Loucy (cell line): Measurements from ENCODE around the gene PLEKHG5.

ENCODE experiments used
- H2AFZ ChIP-seq: fragments of 200-600 bp; sonication (generic); 2 replicates; pipeline ENCODE4 v1.6.0; 2016; ENCODE audit warnings: antibody characterized with exemption, mild to moderate bottlenecking, low read length, moderate library complexity
- H3F3A ChIP-seq: fragments of 200-600 bp; 2 replicates; pipeline ENCODE4 v1.6.0; 2016; ENCODE audit warnings: antibody characterized with exemption, low read depth, mild to moderate bottlenecking
- H3K27me3 ChIP-seq: fragments of 200-600 bp; sonication (generic); 2 replicates; pipeline ENCODE4 v1.6.1; 2014; ENCODE audit warnings: low read length, mild to moderate bottlenecking; ENCODE audit not compliant: insufficient read depth, poor library complexity, severe bottlenecking
- H3K36me3 ChIP-seq: fragments of 200-600 bp; sonication (generic); 2 replicates; pipeline ENCODE4 v1.6.1; 2016; ENCODE audit warnings: low read length; ENCODE audit not compliant: insufficient read depth
- H3K4me1 ChIP-seq: fragments of 200-600 bp; sonication (generic); 2 replicates; pipeline ENCODE4 v1.5.1; 2014; ENCODE audit warnings: low read length, mild to moderate bottlenecking; ENCODE audit not compliant: insufficient read depth, poor library complexity, severe bottlenecking
- H3K4me2 ChIP-seq: fragments of 200-600 bp; sonication (generic); 2 replicates; pipeline ENCODE4 v1.6.0; 2014; ENCODE audit warnings: antibody characterized with exemption, low read length, low read depth, mild to moderate bottlenecking; ENCODE audit not compliant: poor library complexity, severe bottlenecking
- H3K4me3 ChIP-seq: fragments of 200-600 bp; sonication (generic); 2 replicates; pipeline ENCODE4 v1.5.1; 2014; ENCODE audit warnings: low read length, mild to moderate bottlenecking, mixed read lengths; ENCODE audit not compliant: poor library complexity, severe bottlenecking
- H3K79me2 ChIP-seq: fragments of 200-600 bp; sonication (generic); 2 replicates; pipeline ENCODE4 v1.6.1; 2014; ENCODE audit warnings: low read length; ENCODE audit not compliant: insufficient read depth
- H3K9ac ChIP-seq: fragments of 200-600 bp; sonication (generic); 2 replicates; pipeline ENCODE4 v1.6.0; 2014; ENCODE audit warnings: mild to moderate bottlenecking, low read depth, low read length, moderate library complexity; ENCODE audit not compliant: poor library complexity, severe bottlenecking
- H3K9me2 ChIP-seq: fragments of 200-600 bp; sonication (generic); replicated peaks from 2 replicates; pipeline ENCODE4 v1.6.1; 2016; ENCODE audit warnings: low read depth, low read length, mixed read lengths
- H3K9me3 ChIP-seq: fragments of 200-600 bp; sonication (generic); 2 replicates; pipeline ENCODE4 v1.6.1; 2014; ENCODE audit warnings: mild to moderate bottlenecking, antibody characterized with exemption, low read length, low read depth; ENCODE audit not compliant: insufficient read depth
- H4K20me1 ChIP-seq: fragments of 200-600 bp; sonication (generic); 2 replicates; pipeline ENCODE4 v1.6.0; 2014; ENCODE audit warnings: antibody characterized with exemption, low read length, mild to moderate bottlenecking; ENCODE audit not compliant: insufficient read depth, poor library complexity, severe bottlenecking
- EZH2phosphoT487 ChIP-seq: fragments of 200-600 bp; IDR thresholded peaks from 2 replicates; pipeline ENCODE4 v1.6.1; 2018; ENCODE audit warnings: antibody characterized with exemption, mild to moderate bottlenecking, moderate library complexity, borderline replicate concordance
- TF ChIP-seq, protein P1 (sequence below): fragments of 200-600 bp; sonication (generic); conservative IDR thresholded peaks from 2 replicates; pipeline ENCODE4 v1.5.1; 2014; ENCODE audit warnings: mild to moderate bottlenecking, antibody characterized with exemption, low read length

Gene PLEKHG5

GRCh38 chr1:6419804-6420453 lies 71.5 kb downstream of the PLEKHG5 start, which contains the start of gene HES2:
TSS of gene HES2 (minus strand) at chr1:6419919. CDS start at chr1:6419820, 99 bp downstream.
- Histone ChIP-seq H4K20me1 (no peaks in the 10 kb centered on the region), H3K9ac (no peak within 1 kb of the TSS), H2AFZ (no peak within 1 kb of the TSS), H3K36me3 (no peaks in the 10 kb centered on the region), H3K79me2 (no peaks in the 10 kb centered on the region), H3K4me1 (no peaks in the 10 kb centered on the region), H3F3A (no peaks in the 10 kb centered on the region), H3K4me3 (no peak within 1 kb of the TSS), H3K9me3 (no peaks in the 10 kb centered on the region), H3K9me2 (no peaks in the 10 kb centered on the region), H3K27me3 (no peaks in the 10 kb centered on the region), H3K4me2 (no peak within 1 kb of the TSS)
- TF ChIP-seq EZH2phosphoT487, result no peak
- TF ChIP-seq, protein P1, sequence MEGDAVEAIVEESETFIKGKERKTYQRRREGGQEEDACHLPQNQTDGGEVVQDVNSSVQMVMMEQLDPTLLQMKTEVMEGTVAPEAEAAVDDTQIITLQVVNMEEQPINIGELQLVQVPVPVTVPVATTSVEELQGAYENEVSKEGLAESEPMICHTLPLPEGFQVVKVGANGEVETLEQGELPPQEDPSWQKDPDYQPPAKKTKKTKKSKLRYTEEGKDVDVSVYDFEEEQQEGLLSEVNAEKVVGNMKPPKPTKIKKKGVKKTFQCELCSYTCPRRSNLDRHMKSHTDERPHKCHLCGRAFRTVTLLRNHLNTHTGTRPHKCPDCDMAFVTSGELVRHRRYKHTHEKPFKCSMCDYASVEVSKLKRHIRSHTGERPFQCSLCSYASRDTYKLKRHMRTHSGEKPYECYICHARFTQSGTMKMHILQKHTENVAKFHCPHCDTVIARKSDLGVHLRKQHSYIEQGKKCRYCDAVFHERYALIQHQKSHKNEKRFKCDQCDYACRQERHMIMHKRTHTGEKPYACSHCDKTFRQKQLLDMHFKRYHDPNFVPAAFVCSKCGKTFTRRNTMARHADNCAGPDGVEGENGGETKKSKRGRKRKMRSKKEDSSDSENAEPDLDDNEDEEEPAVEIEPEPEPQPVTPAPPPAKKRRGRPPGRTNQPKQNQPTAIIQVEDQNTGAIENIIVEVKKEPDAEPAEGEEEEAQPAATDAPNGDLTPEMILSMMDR, result no peak

DNA sequence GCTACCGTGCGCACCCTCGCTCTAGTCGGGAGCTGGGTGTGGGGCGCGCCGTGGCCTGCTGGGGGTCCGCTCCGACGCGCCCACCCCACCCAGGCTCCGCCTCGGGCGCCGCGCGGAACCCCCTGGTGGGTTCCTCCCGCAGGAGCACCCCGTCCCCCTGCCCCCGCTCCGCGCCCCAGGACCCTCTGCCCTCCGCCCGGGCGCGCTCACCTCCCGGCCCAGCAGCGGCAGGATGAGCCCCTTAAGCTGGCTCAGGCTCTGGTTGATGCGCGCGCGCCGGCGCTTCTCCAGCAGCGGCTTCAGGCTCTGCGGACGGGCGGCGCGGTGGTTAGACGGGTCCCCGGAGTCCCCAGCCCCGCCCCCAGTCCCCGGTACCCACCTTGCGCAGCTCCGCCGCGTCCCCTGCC lies 72.1 kb downstream of the PLEKHG5 start:
- Histone ChIP-seq H3K4me2 (no peak overlapping the region), H4K20me1 (no peaks in the 10 kb centered on the region), H2AFZ (no peak overlapping the region), H3K4me1 (peaks cover 3% of the 10 kb centered on the region), H3F3A (no peaks in the 10 kb centered on the region), H3K4me3 (no peak overlapping the region), H3K27me3 (no peaks in the 10 kb centered on the region), H3K9me3 (no peaks in the 10 kb centered on the region), H3K79me2 (no peaks in the 10 kb centered on the region), H3K36me3 (no peaks in the 10 kb centered on the region), H3K9ac (no peak overlapping the region), H3K9me2 (no peaks in the 10 kb centered on the region)
- no peak for TF ChIP-seq EZH2phosphoT487
- TF ChIP-seq, protein P1, result no peak

GRCh38 chr1:6418668-6419396 lies 72.6 kb downstream of the PLEKHG5 start:
- TF ChIP-seq, protein P1, result no peak
- TF ChIP-seq EZH2phosphoT487, result no peak
- Histone ChIP-seq H3K36me3 (no peaks in the 10 kb centered on the region), H4K20me1 (no peaks in the 10 kb centered on the region), H2AFZ (no peak overlapping the region), H3K9me3 (no peaks in the 10 kb centered on the region), H3K27me3 (no peaks in the 10 kb centered on the region), H3K4me3 (no peak overlapping the region), H3K79me2 (no peaks in the 10 kb centered on the region), H3K4me2 (no peak overlapping the region), H3F3A (no peaks in the 10 kb centered on the region), H3K4me1 (peaks cover 4% of the 10 kb centered on the region), H3K9ac (no peak overlapping the region), H3K9me2 (no peaks in the 10 kb centered on the region)
